ENCODE data around the gene TPRG1L.

GRCh38 chr1:3628445-3628844, 3.6 kb downstream of the TPRG1L start:
- TF ChIP-seq, protein P1, sequence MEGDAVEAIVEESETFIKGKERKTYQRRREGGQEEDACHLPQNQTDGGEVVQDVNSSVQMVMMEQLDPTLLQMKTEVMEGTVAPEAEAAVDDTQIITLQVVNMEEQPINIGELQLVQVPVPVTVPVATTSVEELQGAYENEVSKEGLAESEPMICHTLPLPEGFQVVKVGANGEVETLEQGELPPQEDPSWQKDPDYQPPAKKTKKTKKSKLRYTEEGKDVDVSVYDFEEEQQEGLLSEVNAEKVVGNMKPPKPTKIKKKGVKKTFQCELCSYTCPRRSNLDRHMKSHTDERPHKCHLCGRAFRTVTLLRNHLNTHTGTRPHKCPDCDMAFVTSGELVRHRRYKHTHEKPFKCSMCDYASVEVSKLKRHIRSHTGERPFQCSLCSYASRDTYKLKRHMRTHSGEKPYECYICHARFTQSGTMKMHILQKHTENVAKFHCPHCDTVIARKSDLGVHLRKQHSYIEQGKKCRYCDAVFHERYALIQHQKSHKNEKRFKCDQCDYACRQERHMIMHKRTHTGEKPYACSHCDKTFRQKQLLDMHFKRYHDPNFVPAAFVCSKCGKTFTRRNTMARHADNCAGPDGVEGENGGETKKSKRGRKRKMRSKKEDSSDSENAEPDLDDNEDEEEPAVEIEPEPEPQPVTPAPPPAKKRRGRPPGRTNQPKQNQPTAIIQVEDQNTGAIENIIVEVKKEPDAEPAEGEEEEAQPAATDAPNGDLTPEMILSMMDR (conservative IDR thresholded peaks at IDR 0.05; ENCODE audit: low read depth, low read length): no peak
- no peak for TF ChIP-seq POLR2A (IDR thresholded peaks at IDR 0.05; ENCODE audit: low read depth, low read length)
- TF ChIP-seq CEBPB (IDR thresholded peaks at IDR 0.05; ENCODE audit: low read depth, low read length): no peak
- TF ChIP-seq RAD21 (IDR thresholded peaks at IDR 0.05; ENCODE audit: low read length): no peak
- no peak for TF ChIP-seq SMC3 (IDR thresholded peaks at IDR 0.05; ENCODE audit: low read depth, low read length)
- TF ChIP-seq FOS (IDR thresholded peaks at IDR 0.05; ENCODE audit: low read depth, low read length): no peak
- no peak for TF ChIP-seq MAZ (IDR thresholded peaks at IDR 0.05; ENCODE audit: borderline replicate concordance, low read depth, low read length)
- TF ChIP-seq MAFK (IDR thresholded peaks at IDR 0.05; ENCODE audit: low read depth, low read length): no peak

Measured in IMR-90 (cell line).